ENCODE measurements around the gene MYADM.

Gene MYADM

DNA sequence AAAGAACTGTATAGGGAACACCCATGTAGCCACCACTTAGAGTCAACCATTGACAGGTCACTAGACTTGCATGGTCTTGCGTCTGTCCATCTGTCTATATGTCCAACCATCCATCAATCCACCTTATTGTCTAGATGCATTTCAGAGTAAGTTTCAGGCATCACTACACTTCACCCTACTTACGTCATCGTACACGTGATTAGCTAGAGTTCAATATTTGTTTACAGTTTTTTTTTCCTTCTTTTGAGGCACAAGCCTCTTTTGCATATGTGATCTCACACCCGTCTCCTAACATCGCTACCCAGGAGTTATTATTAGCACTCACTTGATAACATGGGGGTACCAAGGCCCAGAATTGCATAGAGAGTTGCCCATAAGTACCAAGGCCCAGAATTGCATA lies 48.3 kb downstream of the MYADM start:
- no peak for DNase-seq

GRCh38 chr19:53917356-53917755 lies 49.7 kb downstream of the MYADM start:
- no peak for DNase-seq
